Heart right ventricle (tissue), 16 donors: ENCODE measurements around the gene MGP. TPM values are rescaled to one million over a fixed set of nuclear protein-coding genes. Genes with fewer than 3 reads are reported as not detected.

Experiments
- ATAC-seq, 8 donors: fragments of 200-7000 bp; cut with Tn5 transposase; one replicate each; pipeline ENCODE4 v1.9.1; 2020; ENCODE audit warnings: mild to moderate bottlenecking in 8 of 8, moderate library complexity in 8 of 8, moderate number of reproducible peaks in 1 of 8
- DNase-seq, 2 donors: peaks; one replicate each; pipeline ENCODE4 v3.0.0-alpha.2; 2020
- H3K27ac ChIP-seq, 10 donors: fragments of 200-600 bp; sonication (generic) in 2 of 10; one replicate each; pipeline versions ENCODE4 v1.5.0 to v1.8.0; 2020 to 2022; ENCODE audit warnings: mild to moderate bottlenecking in 3 of 10
- H3K27me3 ChIP-seq, 7 donors: fragments of 200-600 bp; one replicate each; pipeline ENCODE4 v1.8.0; 2021 to 2022; ENCODE audit warnings: mild to moderate bottlenecking in 2 of 7
- H3K36me3 ChIP-seq, 9 donors: fragments of 200-600 bp; sonication (generic) in 1 of 9; one replicate each; pipeline versions ENCODE4 v1.5.0 to v1.8.0; 2020 to 2022; ENCODE audit warnings: mild to moderate bottlenecking in 2 of 9
- H3K4me1 ChIP-seq, 9 donors: fragments of 200-600 bp; sonication (generic) in 1 of 9; one replicate each; pipeline versions ENCODE4 v1.5.0 to v1.8.0; 2020 to 2022; ENCODE audit warnings: mild to moderate bottlenecking in 4 of 9
- H3K4me3 ChIP-seq, 10 donors: fragments of 200-600 bp; sonication (generic) in 2 of 10; one replicate each; pipeline versions ENCODE4 v1.5.0 to v1.8.0; 2020 to 2022; ENCODE audit warnings: mild to moderate bottlenecking in 7 of 10, moderate library complexity in 2 of 10
- H3K9me3 ChIP-seq, 11 donors: fragments of 200-600 bp in 10 of 11; sonication (generic) in 2 of 11; one replicate each; pipeline versions ENCODE4 v1.5.0 to v1.8.0; 2013 to 2022; ENCODE audit warnings: mild to moderate bottlenecking in 2 of 11, control low read depth in 1 of 11, moderate library complexity in 1 of 11
- CTCF ChIP-seq, 9 donors: fragments of 200-600 bp; sonication (generic) in 2 of 9; IDR thresholded peaks; one replicate each; pipeline versions ENCODE4 v1.5.0 to v1.8.0; 2021 to 2022; ENCODE audit warnings: antibody characterized with exemption in 9 of 9, mild to moderate bottlenecking in 5 of 9, moderate library complexity in 1 of 9
- WGBS, 2 donors: extraction: QIAGEN DNeasy Blood & Tissue Kit; methylation state at CpG; one replicate each; pipeline ENCODE4 v1.1.7; 2013; ENCODE audit warnings: inconsistent platforms in 1 of 2; 5-methylcytosine and 5-hydroxymethylcytosine counted together
- intact Hi-C, 10 donors: fragments of 100-400 bp; cut with DNase I; formaldehyde crosslinking; loops; one replicate each; pipeline versions ENCODE4 v1.11.1 to v1.14.2; 2022
- polyA plus RNA-seq, 2 donors: library from polyadenylated mRNA; stranded (reverse); fragments of 200-250 nt; gene quantifications; one replicate each; pipeline ENCODE4 v1.2.3, GENCODE V29; 2013
- total RNA-seq, 10 donors: library from RNA; stranded (reverse); fragmentation: NEBNext Ultra II Directional in 3 of 10; extraction: Animal tissue kit (Norgen Biotek cat#: 25700) in 3 of 10; gene quantifications; one replicate each; pipeline versions ENCODE4 v1.2.1 to v1.2.4, GENCODE V29; 2021 to 2023
- donor health status: Arrhythmogenic right ventricular cardiomyopathy.
- donor health status: ischemic (EF 13 %, LVEDD 7.1; RV severe dilation, severe dysfunction).
- donor health status: healthy with polysubstance abuse.
- donor health status: DM: no; HTN: yes; CAD: no.
- donor health status: DM: no; HTN: no; CAD: no.
- donor health status: ischemic (EF 25% LVEDD 6.9; RV normal size, moderate dysfunction).
- donor health status: ischemic (EF 25% LVEDD 5.7; RV mildly dilated, moderate dysfunction).
- donor health status: healthy.
- donor health status: DM: yes; HTN: yes; CAD: no.
- donor health status: Ischemic cardiomyopathy.
- donor health status: ischemic (EF 35%, LVEDD 5.7; RV mildly dilated, moderate dysfunction).
- donor health status: nonischemic (EF 11% LVEDD 7.7; RV severe dilation, severe dysfunction).
- donor health status: DM: yes; HTN: yes; CAD: no.
- donor health status: PGD.
- donor health status: ischemic (EF 29% LVEDD 5.4; RV normal size, mild dysfunction).
- donor health status: nonischemic (EF 23%, LVEDD 6.1; RV moderate dilation, normal function).

MGP gene
- total and polyA plus RNA-seq, 12 donors: 151 to 528 (median 257) TPM

DNA sequence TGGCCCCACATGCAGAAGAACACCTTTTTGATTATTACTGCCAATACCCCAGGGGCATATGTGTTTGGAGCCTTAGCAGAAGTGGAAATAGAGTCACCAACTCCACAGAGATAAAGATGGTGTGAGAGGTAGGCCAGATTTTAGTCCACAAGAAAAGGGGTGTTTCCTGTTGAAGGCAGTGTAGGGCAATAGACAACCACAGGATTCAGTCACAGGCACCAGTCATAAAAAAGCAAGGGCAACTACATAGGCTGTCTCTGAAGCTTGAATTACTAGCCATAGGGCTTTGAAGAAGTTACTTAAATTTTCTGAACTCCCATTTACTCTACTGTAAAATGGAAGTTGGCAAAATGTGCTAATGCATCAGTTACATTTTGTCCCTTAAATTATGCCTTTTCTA lies 33.8 kb upstream of the MGP start:
- DNase-seq (no peak), ATAC-seq (no peak)
- TF ChIP-seq CTCF (IDR thresholded peaks at IDR 0.05): no peak
- Histone ChIP-seq H3K36me3 (peaks cover 0 to 62% (median 0%) of the 10 kb centered on the region in 9 donors), H3K27ac (no peak overlapping the region), H3K4me1 (no peaks in the 10 kb centered on the region), H3K4me3 (no peak overlapping the region), H3K9me3 (peaks cover 0 to 8% (median 0%) of the 10 kb centered on the region in 11 donors), H3K27me3 (no peaks in the 10 kb centered on the region)
- intact Hi-C loops: no loop called here

DNA sequence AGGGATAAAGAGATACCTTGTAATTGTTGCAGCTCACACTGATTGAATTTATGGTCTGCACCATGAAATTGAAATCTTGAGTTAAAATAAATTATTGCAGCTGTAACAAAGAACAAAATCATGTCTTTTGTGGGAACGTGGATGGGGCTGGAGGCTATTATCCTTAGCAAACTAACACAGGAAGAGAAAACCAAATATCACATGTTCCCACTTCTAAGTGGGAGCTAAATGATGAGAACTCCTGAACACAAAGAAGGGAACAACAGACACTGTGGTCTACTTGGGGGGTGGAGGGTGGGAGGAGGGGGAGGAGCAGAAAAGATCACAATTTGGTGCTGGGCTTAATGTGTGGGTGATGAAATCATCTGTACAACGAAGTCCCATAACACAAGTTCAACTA lies 30.1 kb upstream of the MGP start:
- no peaks in the 10 kb centered on the region for H3K27me3 ChIP-seq
- peaks cover 0 to 75% (median 0%) of the 10 kb centered on the region in 9 donors for H3K36me3 ChIP-seq
- ATAC-seq (no peak), DNase-seq (no peak)
- no peak overlapping the region for H3K4me3 ChIP-seq
- intact Hi-C loops: no loop called here
- H3K4me1 ChIP-seq: peaks cover 0 to 9% (median 3%) of the 10 kb centered on the region in 9 donors
- TF ChIP-seq CTCF (IDR thresholded peaks at IDR 0.05): no peak
- 78 to 83% methylated on average over 2 of the region's 2 CpGs for WGBS, 2 donors
- no peaks in the 10 kb centered on the region for H3K9me3 ChIP-seq
- no peak overlapping the region for H3K27ac ChIP-seq

DNA sequence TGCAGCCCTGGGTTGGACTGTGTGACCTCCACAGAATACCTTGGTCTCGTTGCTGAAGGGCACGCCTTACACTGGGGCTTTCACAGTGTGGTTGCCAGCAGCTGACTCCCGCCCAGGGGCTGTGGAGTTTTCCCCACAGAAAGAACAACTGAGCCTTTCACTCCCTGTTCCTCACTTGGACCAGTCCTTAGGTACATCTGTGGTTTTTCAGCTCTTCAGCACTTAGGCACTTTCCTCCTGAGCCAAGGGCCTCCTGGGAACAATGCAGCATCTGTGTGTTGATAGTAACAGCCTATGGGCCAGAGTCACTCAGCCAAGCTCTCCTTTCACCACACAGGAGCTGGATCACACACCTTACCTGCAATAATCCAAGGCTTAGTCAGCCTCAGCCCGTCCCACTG lies 27.7 kb upstream of the MGP start:
- DNase-seq (peak; percentile 8 to 39), ATAC-seq (peak; percentile 64 to 90 (median 74))
- WGBS, 2 donors: 41 to 63% methylated on average over 4 of the region's 4 CpGs
- H3K27ac ChIP-seq: peak overlapping the region in 4 of 10 donors; percentile 24 to 45 (median 38)
- no peaks in the 10 kb centered on the region for H3K27me3 ChIP-seq
- intact Hi-C loops: loop anchor here in 1 of 10 donors (5.0 kb wide), 1 partner anchor 34 kb away; no protein-coding TSS in a partner anchor
- H3K4me3 ChIP-seq: no peak overlapping the region
- H3K9me3 ChIP-seq: no peaks in the 10 kb centered on the region
- H3K4me1 ChIP-seq: peaks cover 0 to 13% (median 4%) of the 10 kb centered on the region in 9 donors
- TF ChIP-seq CTCF (IDR thresholded peaks at IDR 0.05): no peak
- H3K36me3 ChIP-seq: peaks cover 0 to 53% (median 0%) of the 10 kb centered on the region in 9 donors

DNA sequence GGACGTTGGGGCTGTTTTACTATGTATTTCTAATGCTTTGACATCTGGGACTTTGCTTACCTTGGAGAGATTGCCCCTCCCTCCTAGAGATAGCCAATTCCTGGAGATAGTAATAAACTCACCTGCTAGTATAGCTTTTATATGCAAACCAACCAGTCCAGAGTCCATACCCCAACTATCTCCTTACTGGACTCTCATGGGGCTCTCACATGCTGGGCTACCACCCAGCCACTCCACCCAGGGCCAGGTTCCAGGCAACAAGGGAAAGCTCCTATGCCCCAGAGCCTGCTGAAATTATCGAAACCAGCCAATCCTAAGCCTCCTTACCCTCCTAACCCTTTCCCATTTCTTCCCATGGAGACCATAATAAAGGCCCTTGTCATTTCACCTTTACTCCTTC lies 25.5 kb upstream of the MGP start:
- DNase-seq (no peak), ATAC-seq (no peak)
- no peak for TF ChIP-seq CTCF (IDR thresholded peaks at IDR 0.05)
- H3K9me3 ChIP-seq: no peaks in the 10 kb centered on the region
- no peaks in the 10 kb centered on the region for H3K27me3 ChIP-seq
- 59 to 90% methylated on average over 2 of the region's 2 CpGs for WGBS, 2 donors
- intact Hi-C loops: loop anchor here in 1 of 10 donors (5.0 kb wide), 1 partner anchor 36 kb away; no protein-coding TSS in a partner anchor
- H3K4me3 ChIP-seq: no peak overlapping the region
- H3K4me1 ChIP-seq: peaks cover 0 to 14% (median 11%) of the 10 kb centered on the region in 9 donors
- H3K36me3 ChIP-seq: peaks cover 0 to 31% (median 0%) of the 10 kb centered on the region in 9 donors
- no peak overlapping the region for H3K27ac ChIP-seq
